Activated CD4-positive, alpha-beta T cell treated with anti-CD3 and anti-CD28 coated beads, Interleukin-2, amount 50 U/mL, for 4 hours (primary cell): ENCODE results near the gene PRXL2B.

Source experiments
- DNase-seq, 2 experiments: peaks; one replicate each; pipeline ENCODE4 v3.0.0-alpha.2; 2020

PRXL2B gene

DNA sequence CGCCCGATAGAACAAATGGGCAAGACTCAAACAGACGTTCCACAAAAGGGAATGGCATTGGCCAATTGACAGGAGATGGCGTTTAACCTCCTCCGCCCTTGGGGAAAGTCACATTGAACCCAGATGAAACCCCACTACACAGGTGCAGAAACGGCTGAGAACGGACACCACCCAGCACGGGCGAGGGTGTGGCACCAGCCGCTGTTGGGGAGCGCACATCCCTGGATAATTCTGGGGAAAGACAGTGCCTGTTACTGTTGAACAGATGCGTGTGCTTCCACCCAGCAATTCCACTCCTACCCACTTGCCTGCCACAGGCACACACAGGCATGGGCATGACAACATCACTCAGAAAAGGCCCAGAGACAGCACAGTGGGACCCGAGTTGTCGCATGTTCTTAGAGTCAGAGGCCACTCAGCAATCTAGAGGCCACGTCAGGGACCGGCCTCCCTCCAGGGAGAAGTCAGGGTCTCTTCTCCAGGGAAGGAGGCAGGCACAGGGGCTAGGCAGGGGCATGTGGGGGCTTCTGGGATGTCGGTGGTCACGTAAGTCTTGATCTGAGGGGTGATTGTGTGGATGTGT lies 15.2 kb downstream of the PRXL2B start:
- no peak for DNase-seq

- DNase-seq: no peak
These were observed 15.8 kb downstream of the PRXL2B start for GRCh38 chr1:2602311-2602835.

- no peak for DNase-seq
These were observed 16.4 kb downstream of the PRXL2B start for GRCh38 chr1:2602866-2603520.

DNA sequence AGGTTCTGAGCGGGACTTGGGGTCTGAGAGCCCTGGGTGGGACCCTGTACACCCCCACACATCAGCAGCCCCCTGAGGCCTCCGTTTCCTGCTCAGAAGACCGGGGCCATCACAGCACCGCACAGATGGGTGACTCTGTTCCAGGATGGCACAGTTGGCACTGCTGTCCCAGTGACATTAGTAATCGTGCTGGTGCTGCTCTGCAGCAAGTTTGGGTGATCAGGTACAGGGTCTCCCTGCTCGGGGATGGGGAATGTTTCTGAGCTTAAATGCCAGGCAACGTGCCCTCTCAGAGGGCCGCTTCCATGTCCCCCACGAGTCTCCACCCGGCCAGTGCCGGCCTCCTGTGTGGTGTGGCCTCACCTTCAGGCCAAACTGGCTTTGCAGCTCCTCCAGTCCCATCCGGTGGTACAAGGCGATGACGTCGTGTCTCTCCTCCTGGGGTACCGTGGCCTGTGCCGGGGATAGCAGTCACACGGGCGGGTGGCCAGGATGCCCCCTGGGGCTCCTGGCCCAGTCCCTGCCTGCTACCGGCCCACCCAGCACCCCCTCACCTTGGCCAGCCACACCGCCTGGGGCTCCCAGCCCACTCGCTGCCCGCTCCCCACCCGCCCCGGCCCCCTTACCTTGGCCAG lies 17.1 kb downstream of the PRXL2B start:
- DNase-seq: no peak

GRCh38 chr1:2604156-2604843 lies 17.7 kb downstream of the PRXL2B start:
- no peak for DNase-seq

DNA sequence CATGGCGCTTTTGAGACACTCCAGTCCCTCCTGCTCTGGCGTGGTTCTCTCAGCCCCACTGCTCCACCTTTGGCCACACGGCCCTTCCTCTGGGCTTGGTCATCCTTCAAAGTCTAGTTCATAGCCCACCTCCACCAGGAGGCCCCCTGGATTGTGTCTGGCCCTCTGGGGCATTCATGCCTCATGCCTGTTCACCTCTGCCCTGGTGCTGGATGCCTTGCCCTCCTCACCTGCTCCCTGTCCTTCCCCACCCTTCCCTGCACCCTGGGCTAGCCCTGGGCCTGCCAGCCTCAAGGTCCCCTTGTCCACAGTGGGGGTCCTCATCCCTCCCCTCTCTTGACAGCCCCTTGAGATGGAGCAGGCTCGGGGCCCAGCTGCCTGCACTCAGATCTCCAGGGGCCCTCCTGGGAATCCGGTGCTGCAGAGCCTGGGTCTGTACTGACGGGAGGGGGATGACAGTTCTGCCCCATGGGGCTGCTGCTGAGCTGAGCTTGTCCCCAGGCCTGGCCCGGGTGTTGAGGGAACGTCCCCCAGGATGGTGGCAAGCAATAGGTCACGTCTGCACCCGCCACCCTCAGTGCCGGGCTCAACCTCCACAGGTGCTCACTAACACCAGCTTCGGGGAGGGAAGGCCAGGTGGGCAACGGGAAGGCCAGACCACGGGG lies 18.4 kb downstream of the PRXL2B start:
- no peak for DNase-seq

GRCh38 chr1:2605509-2606395 lies 19.2 kb downstream of the PRXL2B start:
- no peak for DNase-seq

DNA sequence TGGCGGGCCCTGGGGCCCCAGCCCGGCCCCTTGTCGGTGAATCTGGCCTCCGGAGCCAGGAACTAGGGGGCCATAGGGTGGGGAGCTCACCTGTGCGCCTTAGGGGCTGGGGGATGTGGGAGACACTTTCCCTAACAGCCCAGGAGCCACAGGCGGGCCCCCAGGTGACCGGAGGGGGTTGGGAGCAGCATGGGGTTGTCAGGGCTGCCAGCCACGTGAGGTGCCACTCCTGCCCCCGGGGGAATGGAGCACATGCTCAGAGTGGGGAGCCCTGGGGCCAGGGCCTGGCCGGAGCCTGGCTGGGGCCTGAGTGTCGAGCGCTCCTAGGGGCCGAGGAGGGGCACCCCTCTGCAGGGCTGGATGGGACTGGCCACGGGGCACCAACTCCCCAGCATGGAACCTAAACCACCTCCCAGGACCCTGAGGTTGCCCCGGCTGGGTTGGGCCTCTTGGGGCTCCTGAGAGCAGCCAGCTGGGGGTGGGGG lies 19.9 kb downstream of the PRXL2B start:
- no peak for DNase-seq

DNA sequence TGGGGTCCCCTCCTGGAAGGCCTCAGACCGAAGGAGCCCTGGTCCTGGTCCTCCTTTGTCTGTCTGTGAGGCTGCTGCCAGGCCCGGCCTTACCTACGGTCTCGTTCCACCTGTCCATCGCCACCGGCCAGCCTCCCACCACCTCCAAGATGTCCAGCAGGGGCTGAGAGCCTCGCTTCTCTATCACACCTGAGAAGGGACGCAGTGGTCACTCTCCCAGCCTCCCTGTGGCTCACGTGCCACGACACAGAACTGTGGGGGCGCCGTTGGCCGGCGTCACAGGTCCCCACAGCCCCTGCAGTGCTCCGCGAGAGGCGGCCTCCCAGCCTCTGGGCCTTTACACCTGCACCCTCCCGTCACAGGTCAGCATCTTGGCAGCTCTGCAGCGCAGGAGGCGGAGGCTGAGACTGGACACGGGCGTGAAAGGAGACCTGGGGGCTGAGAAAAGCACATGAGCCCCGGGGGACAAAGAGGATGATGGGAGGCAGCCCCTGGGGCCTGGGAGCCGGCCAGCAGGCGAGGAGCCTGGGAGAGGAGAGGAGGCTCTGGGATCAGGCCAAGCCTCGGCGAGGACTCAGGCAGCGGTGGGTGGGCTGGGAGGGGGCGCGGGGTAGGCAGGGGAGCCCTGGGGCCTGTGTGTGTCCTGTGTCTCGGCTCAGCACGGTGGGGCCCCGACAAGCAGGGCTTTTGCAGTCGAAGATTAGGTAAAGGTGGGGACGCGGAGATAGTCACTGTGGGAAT lies 20.5 kb downstream of the PRXL2B start:
- no peak for DNase-seq

- no peak for DNase-seq
These were observed 21.1 kb downstream of the PRXL2B start for GRCh38 chr1:2607641-2608091.

- DNase-seq: no peak
These were observed 22.9 kb downstream of the PRXL2B start for GRCh38 chr1:2609319-2610035.

DNA sequence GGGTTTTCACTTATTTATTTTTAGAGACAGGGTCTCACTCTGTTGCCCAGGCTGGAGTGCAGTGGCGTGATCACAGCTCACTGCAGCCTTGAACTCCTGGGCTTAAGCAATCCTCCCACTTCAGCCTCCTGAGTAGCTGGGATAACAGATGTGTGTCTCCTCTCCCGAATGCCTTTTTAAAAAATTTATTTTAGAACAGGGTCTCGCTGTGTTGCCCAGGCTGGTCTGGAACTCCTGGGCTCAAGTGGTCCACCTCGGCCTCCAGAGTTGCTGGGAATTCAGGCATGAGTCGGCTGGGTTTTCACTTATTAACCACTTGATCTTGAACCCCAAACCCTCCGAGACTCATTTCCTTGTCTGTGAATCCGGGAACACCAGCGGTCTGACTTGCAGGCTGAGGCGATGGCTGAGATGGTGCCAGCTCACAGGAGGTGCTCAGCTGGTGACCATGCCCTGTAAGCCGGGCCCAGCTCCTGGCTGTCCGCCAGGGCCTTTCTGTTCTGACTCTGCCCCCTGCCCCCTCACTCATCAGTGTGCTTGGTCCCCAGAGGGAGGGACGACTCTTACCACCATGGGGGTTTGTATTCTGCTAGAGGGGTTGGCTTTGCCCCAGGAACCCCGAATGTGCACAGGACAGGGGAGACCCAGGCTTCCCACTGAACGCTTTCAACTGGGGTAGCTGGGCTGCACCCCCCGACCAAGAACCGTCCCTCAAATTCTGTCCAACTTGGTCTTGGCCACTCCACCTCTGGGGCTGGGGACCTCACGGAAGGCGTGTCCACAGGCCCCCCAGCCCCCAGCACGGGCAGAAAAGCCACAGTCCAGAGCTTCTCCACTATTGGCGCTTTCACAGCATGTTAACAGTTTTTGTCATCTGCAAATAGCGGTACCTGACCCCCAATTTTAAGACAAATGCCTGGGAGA lies 23.7 kb downstream of the PRXL2B start:
- DNase-seq: no peak

GRCh38 chr1:2611031-2611501 lies 24.5 kb downstream of the PRXL2B start:
- no peak for DNase-seq

DNA sequence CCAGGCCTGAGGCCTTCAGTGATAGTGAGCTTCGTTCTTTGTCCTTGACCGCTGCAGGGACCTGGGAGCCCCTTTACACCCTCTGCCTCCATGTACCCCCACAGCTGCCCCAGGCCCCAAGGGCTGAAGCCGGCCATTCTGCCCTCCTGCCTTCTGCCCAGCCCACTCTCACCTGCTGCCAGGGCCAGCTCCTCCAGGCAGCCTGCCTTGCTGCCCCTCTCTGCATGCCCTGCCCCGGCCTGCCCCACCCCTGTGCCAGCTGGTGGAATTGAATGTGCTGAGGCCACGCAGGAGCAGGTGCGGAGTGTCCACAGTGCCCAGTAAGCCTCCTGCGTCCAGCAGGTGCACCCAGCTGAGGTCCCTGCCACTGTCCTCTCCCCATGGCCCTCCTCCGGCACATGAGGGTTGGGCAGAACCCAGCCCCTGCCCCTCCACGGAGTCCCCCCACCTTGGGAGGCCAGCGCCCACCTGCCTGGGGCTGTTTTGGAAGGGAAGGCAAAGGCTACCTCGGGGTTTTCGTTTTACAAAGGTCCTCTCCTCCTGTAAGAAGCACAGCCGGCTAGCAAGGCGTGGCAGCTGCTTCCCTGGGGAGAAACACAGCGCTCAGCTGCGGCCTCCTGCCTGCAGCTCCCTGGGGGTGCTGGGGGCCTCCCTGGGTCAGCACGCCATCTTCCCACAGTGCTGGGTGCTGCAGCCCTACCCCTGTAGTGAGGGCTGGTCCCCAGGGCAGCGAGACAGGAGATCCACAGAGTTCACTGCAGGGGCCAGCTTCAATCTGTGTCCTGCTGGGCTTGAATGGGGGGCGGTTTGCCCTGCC lies 25.3 kb downstream of the PRXL2B start:
- DNase-seq: no peak

DNA sequence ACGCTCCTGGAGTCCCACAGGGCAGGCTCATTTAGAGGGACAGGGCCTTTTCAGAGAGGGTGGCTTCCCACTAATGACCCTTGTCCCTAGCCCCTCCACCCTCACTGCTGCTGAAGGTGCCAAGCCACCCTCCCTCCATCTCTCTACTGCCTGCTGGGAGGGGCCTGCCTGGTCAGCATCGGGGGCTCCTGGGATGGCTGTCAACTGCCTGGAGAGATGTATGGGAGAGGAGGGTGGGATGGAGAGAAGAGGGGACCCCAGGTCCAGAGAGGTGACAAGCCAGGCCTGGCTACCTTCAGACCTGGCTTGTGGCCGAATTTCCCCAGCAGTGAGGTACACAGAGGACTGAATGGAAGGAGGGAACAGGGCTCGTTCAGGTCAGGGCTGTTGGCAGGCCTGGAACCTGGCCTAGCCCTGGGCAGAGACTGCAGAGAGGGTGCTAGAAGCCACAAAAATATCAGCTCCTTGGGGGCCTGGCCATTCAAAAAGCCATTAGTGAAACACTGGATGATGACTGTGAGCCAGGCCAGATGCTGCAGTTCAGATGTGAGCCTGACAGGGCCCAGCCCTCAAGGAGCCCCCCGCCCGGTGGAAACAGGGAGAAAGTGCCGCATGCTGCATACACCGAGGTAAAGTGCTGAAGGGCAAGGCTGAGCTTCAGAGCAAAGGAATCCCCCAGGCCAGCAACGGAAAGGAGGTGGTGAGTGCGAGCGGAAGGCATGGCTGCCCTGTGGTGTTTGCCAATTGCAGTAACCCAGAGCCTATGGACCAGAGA lies 26.2 kb downstream of the PRXL2B start:
- no peak for DNase-seq

- DNase-seq: no peak
These were observed 27.6 kb downstream of the PRXL2B start for GRCh38 chr1:2614145-2614544.

DNA sequence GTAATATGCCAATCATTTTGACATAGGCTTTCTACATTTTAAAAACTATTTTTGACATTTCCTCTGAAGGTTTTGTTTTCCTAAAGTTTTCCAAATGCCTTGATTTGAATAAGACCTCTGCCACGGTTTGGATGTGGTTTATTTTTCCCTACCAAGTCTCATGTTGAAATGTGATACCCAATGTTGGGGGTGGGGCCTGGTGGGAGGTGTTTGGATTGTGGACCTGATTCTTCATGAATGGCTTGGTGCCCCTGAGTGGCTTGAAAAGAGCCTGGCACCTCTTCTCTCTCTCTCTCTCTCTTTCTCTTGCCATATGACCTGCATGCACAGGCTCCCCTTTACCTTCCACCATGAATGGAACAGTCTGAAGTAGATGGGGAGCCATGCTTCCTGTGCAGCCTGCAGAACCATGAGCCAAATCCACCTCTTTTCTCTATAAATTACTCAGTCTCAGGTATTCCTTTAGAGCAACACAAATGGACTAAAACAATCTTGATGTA lies 31.4 kb downstream of the PRXL2B start:
- no peak for DNase-seq
